Skeletal muscle satellite cell (primary cell): ENCODE measurements around the gene MMP25.

Experiments used
- H3K27me3 ChIP-seq: 2 replicates; pipeline ENCODE4 v1.7.0; 2013; ENCODE audit warnings: low read length; ENCODE audit not compliant: control insufficient read depth, insufficient read depth
- H3K36me3 ChIP-seq: 2 replicates; pipeline ENCODE4 v1.7.0; 2013; ENCODE audit warnings: mild to moderate bottlenecking, control low read depth, low read length; ENCODE audit not compliant: insufficient read depth
- H3K4me1 ChIP-seq: 2 replicates; pipeline ENCODE4 v1.7.0; 2013; ENCODE audit warnings: low read length; ENCODE audit not compliant: control insufficient read depth, insufficient read depth
- H3K4me2 ChIP-seq: 2 replicates; pipeline ENCODE4 v1.7.0; 2013; ENCODE audit warnings: mild to moderate bottlenecking, low read length
- H3K4me3 ChIP-seq: 2 replicates; pipeline ENCODE4 v1.7.0; 2013; ENCODE audit warnings: low read length
- H3K9ac ChIP-seq: 2 replicates; pipeline ENCODE4 v1.7.0; 2013; ENCODE audit warnings: mild to moderate bottlenecking, low read depth, low read length, moderate library complexity
- H3K9me3 ChIP-seq: replicated peaks from 2 replicates; pipeline ENCODE4 v1.7.0; 2013; ENCODE audit warnings: mild to moderate bottlenecking, control low read depth, low read length

Gene MMP25

DNA sequence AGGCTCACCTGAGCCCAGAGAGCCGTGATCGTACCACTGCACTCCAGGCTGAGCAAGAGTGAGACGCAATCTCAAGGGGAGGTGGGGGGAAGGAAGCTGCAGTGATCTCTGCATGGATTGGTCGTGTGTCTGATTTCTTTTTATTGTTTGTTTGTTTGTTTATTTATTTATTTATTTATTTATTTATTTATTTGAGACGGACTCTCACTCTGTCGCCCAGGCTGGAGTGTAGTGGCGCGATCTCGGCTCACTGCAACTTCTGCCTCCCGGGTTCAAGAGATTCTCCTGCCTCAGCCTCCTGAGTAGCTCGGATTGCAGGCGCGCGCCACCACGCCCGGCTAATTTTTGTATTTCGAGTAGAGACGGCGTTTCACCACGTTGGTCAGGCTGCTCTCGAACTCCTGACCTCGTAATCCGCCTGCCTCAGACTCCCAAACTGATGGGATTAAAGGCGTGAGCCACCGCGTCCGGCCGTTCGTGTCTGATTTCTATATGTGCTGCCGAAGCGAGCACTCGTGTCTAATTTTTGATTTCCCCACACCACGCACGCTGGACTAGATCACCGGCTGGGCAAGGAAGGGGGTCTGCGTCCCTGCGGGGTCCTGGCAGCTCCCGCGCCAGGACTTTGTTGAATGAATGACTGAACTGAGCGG, 26.6 kb upstream of the MMP25 start:
- Histone ChIP-seq H3K9ac (peak overlapping the region; percentile 100), H3K4me1 (peaks cover 21% of the 10 kb centered on the region), H3K36me3 (peaks cover 20% of the 10 kb centered on the region)

GRCh38 chr16:3020247-3020603, 26.1 kb upstream of the MMP25 start, which contains the start of gene TNFRSF12A:
Gene TNFRSF12A (plus strand): TSS chr16:3020368. CDS start chr16:3020398, 30 bp downstream.
- H3K36me3 ChIP-seq = peaks cover 20% of the 10 kb centered on the region
- H3K27me3 ChIP-seq = no peaks in the 10 kb centered on the region
- peak within 1 kb of the TSS; percentile 100 for H3K9ac ChIP-seq
- H3K4me3 ChIP-seq = peak within 1 kb of the TSS; percentile 97
- peaks cover 21% of the 10 kb centered on the region for H3K4me1 ChIP-seq
- H3K4me2 ChIP-seq = peak within 1 kb of the TSS; percentile 96
- no peaks in the 10 kb centered on the region for H3K9me3 ChIP-seq

More for the DNA sequence above, 26.6 kb upstream of the MMP25 start:
- Histone ChIP-seq H3K9me3 (no peaks in the 10 kb centered on the region), H3K4me2 (peak overlapping the region; percentile 96), H3K27me3 (no peaks in the 10 kb centered on the region), H3K4me3 (peak overlapping the region; percentile 97)

GRCh38 chr16:3020604-3021448, 25.5 kb upstream of the MMP25 start:
- H3K4me2 ChIP-seq = peak overlapping the region; percentile 96
- peak overlapping the region; percentile 97 for H3K4me3 ChIP-seq
- peaks cover 21% of the 10 kb centered on the region for H3K4me1 ChIP-seq
- H3K27me3 ChIP-seq = no peaks in the 10 kb centered on the region
- H3K9me3 ChIP-seq = no peaks in the 10 kb centered on the region
- peak overlapping the region; percentile 100 for H3K9ac ChIP-seq
- H3K36me3 ChIP-seq = peaks cover 20% of the 10 kb centered on the region

DNA sequence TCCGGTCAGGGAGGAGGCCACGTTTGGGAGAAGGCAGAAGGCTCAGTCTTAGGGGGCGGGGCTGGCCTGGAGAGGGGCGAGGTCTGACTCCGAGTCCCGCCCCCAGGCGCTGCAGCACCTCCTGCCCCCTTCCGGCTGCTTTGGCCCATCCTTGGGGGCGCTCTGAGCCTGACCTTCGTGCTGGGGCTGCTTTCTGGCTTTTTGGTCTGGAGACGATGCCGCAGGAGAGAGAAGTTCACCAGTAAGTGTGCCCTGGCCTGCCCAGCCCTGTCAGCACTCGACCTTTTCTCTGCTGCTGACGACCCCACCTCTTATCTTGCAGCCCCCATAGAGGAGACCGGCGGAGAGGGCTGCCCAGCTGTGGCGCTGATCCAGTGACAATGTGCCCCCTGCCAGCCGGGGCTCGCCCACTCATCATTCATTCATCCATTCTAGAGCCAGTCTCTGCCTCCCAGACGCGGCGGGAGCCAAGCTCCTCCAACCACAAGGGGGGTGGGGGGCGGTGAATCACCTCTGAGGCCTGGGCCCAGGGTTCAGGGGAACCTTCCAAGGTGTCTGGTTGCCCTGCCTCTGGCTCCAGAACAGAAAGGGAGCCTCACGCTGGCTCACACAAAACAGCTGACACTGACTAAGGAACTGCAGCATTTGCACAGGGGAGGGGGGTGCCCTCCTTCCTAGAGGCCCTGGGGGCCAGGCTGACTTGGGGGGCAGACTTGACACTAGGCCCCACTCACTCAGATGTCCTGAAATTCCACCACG, 24.7 kb upstream of the MMP25 start:
- peak overlapping the region; percentile 100 for H3K9ac ChIP-seq
- peaks cover 21% of the 10 kb centered on the region for H3K4me1 ChIP-seq
- peaks cover 26% of the 10 kb centered on the region for H3K36me3 ChIP-seq
- H3K4me2 ChIP-seq = peak overlapping the region; percentile 96
- peak overlapping the region; percentile 97 for H3K4me3 ChIP-seq
- no peaks in the 10 kb centered on the region for H3K9me3 ChIP-seq
- H3K27me3 ChIP-seq = no peaks in the 10 kb centered on the region

- H3K9ac ChIP-seq = peak overlapping the region; percentile 100
- no peaks in the 10 kb centered on the region for H3K27me3 ChIP-seq
- H3K36me3 ChIP-seq = peaks cover 29% of the 10 kb centered on the region
- H3K4me3 ChIP-seq = peak overlapping the region; percentile 97
- peak overlapping the region; percentile 96 for H3K4me2 ChIP-seq
- no peaks in the 10 kb centered on the region for H3K9me3 ChIP-seq
- H3K4me1 ChIP-seq = peaks cover 21% of the 10 kb centered on the region
Measured at GRCh38 chr16:3022208-3022683, 24.1 kb upstream of the MMP25 start.

DNA sequence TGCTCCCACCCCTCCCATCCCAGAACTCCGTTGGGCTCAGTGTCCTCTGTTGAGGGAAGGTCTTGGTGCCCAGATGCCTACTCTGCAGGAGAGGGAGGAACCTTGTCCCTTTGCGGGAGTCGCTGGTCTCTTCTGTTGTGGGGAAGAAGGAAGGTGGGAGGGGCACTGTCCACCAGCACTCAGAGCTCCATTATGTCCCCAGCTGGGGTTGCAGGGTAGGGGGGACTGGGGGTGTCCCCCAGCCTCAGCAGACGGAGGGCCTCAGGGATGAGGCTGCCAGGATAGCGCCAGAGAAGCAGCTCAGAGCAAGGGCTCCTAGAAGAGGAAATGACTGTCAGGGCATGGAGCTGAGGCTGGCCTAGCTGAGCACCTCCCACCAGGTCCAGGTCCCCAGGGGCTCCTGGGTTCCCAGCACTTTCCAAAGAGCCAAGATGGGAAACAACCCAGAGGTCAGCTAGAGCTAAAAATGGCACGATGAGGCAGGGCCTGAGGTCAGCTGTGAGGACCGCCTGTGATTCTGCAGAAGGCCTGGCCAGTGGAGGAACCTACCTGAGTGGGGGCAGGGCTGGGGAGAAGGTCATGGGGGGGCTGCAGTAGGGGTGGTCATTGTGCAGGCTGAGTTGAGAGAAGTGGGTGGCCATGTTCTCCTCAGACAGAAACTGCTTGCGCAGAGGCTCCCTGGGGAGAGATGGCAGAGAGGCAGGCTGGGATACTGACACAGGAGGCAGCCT, 23.5 kb upstream of the MMP25 start:
- no peaks in the 10 kb centered on the region for H3K27me3 ChIP-seq
- H3K4me2 ChIP-seq = peak overlapping the region; percentile 96
- H3K4me1 ChIP-seq = peaks cover 21% of the 10 kb centered on the region
- peaks cover 29% of the 10 kb centered on the region for H3K36me3 ChIP-seq
- H3K9me3 ChIP-seq = no peaks in the 10 kb centered on the region
- peak overlapping the region; percentile 100 for H3K9ac ChIP-seq
- H3K4me3 ChIP-seq = peak overlapping the region; percentile 97

DNA sequence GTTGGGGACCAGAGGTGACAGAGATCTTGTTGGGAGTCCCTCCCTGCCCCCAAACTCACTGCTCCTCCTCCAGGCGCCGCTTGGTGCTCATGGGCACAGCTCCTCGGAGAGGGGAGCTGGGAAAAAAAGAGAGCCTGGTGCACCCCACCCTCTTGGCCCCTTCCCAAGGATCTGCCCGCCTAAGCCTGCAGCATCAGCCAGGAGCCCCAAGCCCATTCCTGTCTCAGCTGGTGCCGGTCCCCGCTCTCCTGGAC, 23.0 kb upstream of the MMP25 start:
- H3K36me3 ChIP-seq = peaks cover 29% of the 10 kb centered on the region
- peaks cover 21% of the 10 kb centered on the region for H3K4me1 ChIP-seq
- peak overlapping the region; percentile 100 for H3K9ac ChIP-seq
- no peaks in the 10 kb centered on the region for H3K27me3 ChIP-seq
- peak overlapping the region; percentile 97 for H3K4me3 ChIP-seq
- no peaks in the 10 kb centered on the region for H3K9me3 ChIP-seq
- peak overlapping the region; percentile 96 for H3K4me2 ChIP-seq

DNA sequence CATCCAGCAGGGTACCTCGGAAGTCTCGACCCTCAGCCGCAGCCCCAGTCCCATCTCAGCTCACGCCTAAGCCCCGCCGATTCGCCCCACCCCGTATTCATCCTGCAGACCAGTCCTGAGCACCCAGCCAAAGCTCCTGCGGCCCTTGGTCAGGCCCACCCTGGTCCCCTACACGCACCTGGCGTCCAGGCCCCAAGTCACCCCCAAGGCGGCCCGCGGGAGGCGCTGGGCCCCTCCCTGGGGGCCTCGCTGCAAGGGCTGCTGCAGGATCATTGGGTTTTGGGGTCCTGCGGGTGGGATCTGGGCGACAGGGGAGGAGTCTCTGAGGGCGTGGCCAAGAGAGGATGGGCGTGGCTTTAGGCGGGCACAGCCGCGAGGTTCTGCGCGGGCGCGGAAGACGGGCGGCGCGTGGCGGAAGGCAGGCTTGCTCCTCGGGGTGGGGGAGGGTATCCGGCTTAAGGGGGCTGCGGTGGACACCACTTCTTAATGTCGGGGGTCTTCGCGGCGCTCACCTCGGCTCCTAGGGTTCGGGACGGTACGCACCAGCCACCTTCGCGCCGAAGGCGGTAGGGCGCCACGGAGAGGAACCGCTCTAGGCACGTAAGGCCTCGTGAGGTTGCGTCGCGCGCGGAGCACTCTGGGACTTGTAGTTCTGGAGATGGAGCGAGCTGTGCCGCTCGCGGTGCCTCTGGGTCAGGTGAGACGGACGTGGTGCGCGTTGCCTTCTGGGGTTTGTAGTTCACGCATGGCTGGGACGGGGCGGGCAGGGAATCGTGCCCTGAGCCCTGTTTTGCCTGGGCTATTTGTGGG, 22.5 kb upstream of the MMP25 start, which contains the start of the genes HCFC1R1 and THOC6:
Gene HCFC1R1, minus strand, starts transcription at position 274 of the 810 bp plus-strand sequence. Its CDS starts 1 bp downstream, at position 273.
Gene THOC6, plus strand, starts transcription at position 367 of the 810 bp plus-strand sequence. Its CDS starts 292 bp downstream, at position 659.
- Histone ChIP-seq H3K4me2 (peak within 1 kb of the TSS; percentile 96), H3K4me1 (peaks cover 21% of the 10 kb centered on the region), H3K4me3 (peak within 1 kb of the TSS; percentile 97), H3K9ac (peak within 1 kb of the TSS; percentile 100), H3K9me3 (no peaks in the 10 kb centered on the region), H3K36me3 (peaks cover 29% of the 10 kb centered on the region), H3K27me3 (peaks cover under 1% of the 10 kb centered on the region)

GRCh38 chr16:3025032-3026002, 21.0 kb upstream of the MMP25 start:
- H3K4me3 ChIP-seq = no peak overlapping the region
- peaks cover 26% of the 10 kb centered on the region for H3K4me1 ChIP-seq
- no peak overlapping the region for H3K4me2 ChIP-seq
- H3K9me3 ChIP-seq = no peaks in the 10 kb centered on the region
- H3K9ac ChIP-seq = no peak overlapping the region
- peaks cover 14% of the 10 kb centered on the region for H3K27me3 ChIP-seq
- H3K36me3 ChIP-seq = peaks cover 28% of the 10 kb centered on the region
